ENCODE data around the gene MTA1.

DNA sequence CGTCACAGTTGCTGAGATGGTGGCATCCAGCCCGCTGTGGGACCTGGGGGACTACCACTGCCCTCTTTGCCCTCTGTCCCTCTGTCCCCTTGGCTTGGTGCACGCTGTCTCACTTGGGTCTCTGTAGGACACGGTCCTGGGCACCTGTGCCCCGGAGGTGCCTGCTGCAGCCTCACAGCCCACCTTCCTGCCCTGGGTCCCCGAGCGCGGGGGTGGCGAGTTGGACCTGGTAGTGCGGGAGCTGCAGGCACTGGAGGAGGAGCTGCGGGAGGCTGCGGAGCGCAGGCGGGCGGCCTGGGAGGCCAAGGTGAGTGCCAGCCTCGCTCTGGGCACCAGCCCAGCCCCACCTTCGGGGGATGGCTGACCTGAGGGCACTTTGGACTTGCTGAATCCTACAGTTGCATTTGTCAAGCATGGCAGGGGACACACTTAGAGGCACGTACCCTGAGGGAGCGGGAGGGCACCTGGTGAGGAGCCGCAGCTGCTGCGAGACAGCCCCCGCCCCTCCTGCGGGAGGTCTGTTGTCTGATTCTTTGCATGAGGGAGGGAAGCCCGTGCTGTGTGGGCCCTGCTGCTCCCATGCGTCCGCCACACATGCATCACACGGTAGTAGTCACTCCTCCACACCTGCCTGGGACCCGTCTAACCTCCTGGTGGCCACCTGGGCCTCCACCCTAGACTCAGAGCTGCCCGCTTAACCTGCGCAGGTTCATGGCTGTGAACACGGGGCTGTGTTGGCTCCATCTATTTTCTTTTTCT lies 78.2 kb downstream of the MTA1 start:
- TF ChIP-seq, protein P1, sequence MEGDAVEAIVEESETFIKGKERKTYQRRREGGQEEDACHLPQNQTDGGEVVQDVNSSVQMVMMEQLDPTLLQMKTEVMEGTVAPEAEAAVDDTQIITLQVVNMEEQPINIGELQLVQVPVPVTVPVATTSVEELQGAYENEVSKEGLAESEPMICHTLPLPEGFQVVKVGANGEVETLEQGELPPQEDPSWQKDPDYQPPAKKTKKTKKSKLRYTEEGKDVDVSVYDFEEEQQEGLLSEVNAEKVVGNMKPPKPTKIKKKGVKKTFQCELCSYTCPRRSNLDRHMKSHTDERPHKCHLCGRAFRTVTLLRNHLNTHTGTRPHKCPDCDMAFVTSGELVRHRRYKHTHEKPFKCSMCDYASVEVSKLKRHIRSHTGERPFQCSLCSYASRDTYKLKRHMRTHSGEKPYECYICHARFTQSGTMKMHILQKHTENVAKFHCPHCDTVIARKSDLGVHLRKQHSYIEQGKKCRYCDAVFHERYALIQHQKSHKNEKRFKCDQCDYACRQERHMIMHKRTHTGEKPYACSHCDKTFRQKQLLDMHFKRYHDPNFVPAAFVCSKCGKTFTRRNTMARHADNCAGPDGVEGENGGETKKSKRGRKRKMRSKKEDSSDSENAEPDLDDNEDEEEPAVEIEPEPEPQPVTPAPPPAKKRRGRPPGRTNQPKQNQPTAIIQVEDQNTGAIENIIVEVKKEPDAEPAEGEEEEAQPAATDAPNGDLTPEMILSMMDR (IDR thresholded peaks at IDR 0.05), result no peak
- no peak for TF ChIP-seq POLR2A (IDR thresholded peaks at IDR 0.05)

All from adrenal gland (tissue), 5 donors.